DOHH2 (cell line): ENCODE data around the gene RANBP1.

Experiments
- H3F3A ChIP-seq: fragments of 200-600 bp; sonication (generic), shearing (Covaris generic); 2 replicates; pipeline ENCODE4 v1.6.0; 2016; ENCODE audit warnings: antibody characterized with exemption, mild to moderate bottlenecking; ENCODE audit not compliant: control insufficient read depth, insufficient read depth
- H3K27ac ChIP-seq: fragments of 200-600 bp; sonication (generic); 2 replicates; pipeline ENCODE4 v1.5.1; 2014; ENCODE audit warnings: low read depth, mild to moderate bottlenecking, low read length, moderate library complexity
- H3K27me3 ChIP-seq: fragments of 200-600 bp; sonication (generic); 2 replicates; pipeline ENCODE4 v1.6.1; 2014; ENCODE audit warnings: mild to moderate bottlenecking, low read length, mixed read lengths; ENCODE audit not compliant: control insufficient read depth
- H3K36me3 ChIP-seq: fragments of 200-600 bp; sonication (generic); 2 replicates; pipeline ENCODE4 v1.6.1; 2014; ENCODE audit warnings: mild to moderate bottlenecking, low read length, moderate library complexity, mixed read lengths; ENCODE audit not compliant: control insufficient read depth
- H3K4me1 ChIP-seq: fragments of 200-600 bp; sonication (generic); 2 replicates; pipeline ENCODE4 v1.6.1; 2014; ENCODE audit warnings: mild to moderate bottlenecking, low read length, mixed read lengths; ENCODE audit not compliant: control insufficient read depth
- H3K4me2 ChIP-seq: fragments of 200-600 bp; sonication (generic); 2 replicates; pipeline ENCODE4 v1.6.0; 2014; ENCODE audit warnings: mild to moderate bottlenecking, low read length, moderate library complexity
- H3K4me3 ChIP-seq: fragments of 200-600 bp; sonication (generic); 2 replicates; pipeline ENCODE4 v1.5.1; 2014; ENCODE audit warnings: mild to moderate bottlenecking, low read length, mixed read lengths
- H3K79me2 ChIP-seq: fragments of 200-600 bp; sonication (generic); 2 replicates; pipeline ENCODE4 v1.6.1; 2014; ENCODE audit warnings: mild to moderate bottlenecking, low read length, mixed read lengths; ENCODE audit not compliant: control insufficient read depth
- H3K9me2 ChIP-seq: fragments of 200-600 bp; sonication (generic); replicated peaks from 2 replicates; pipeline ENCODE4 v1.6.1; 2014; ENCODE audit warnings: mild to moderate bottlenecking, low read length, mixed read lengths; ENCODE audit not compliant: control insufficient read depth
- H3K9me3 ChIP-seq: fragments of 200-600 bp; sonication (generic); 2 replicates; pipeline ENCODE4 v1.6.1; 2014; ENCODE audit warnings: antibody characterized with exemption, low read length, mixed read lengths; ENCODE audit not compliant: control insufficient read depth, insufficient read depth
- H4K20me1 ChIP-seq: fragments of 200-600 bp; sonication (generic); 2 replicates; pipeline ENCODE4 v1.6.0; 2014; ENCODE audit warnings: low read depth, mild to moderate bottlenecking, antibody characterized with exemption, low read length, moderate library complexity; ENCODE audit not compliant: control insufficient read depth, insufficient read depth
- CTCF ChIP-seq: fragments of 200-600 bp; sonication (generic); IDR thresholded peaks from one replicate; pipeline ENCODE4 v1.5.1; 2014; ENCODE audit warnings: antibody characterized with exemption, mild to moderate bottlenecking, low read depth, low read length; ENCODE audit not compliant: poor library complexity, severe bottlenecking
- EZH2phosphoT487 ChIP-seq: fragments of 200-600 bp; sonication (generic); IDR thresholded peaks from 2 replicates; pipeline ENCODE4 v1.6.1; 2017; ENCODE audit warnings: borderline replicate concordance, mild to moderate bottlenecking, antibody characterized with exemption, low read length, moderate library complexity, mixed read lengths

The RANBP1 gene

GRCh38 chr22:20128902-20129746 lies 13.2 kb downstream of the RANBP1 start:
- no peaks in the 10 kb centered on the region for H3K9me2 ChIP-seq
- peaks cover 31% of the 10 kb centered on the region for H3F3A ChIP-seq
- H3K27ac ChIP-seq, result no peak overlapping the region
- TF ChIP-seq EZH2phosphoT487, result no peak
- TF ChIP-seq CTCF, result peak; percentile 70
- H3K79me2 ChIP-seq, result peaks cover 5% of the 10 kb centered on the region
- H3K4me3 ChIP-seq, result no peak overlapping the region
- H3K36me3 ChIP-seq, result peaks cover 48% of the 10 kb centered on the region
- peaks cover 9% of the 10 kb centered on the region; the same call in 1 of the 2 replicates for H3K4me1 ChIP-seq
- H3K9me3 ChIP-seq, result no peaks in the 10 kb centered on the region
- H3K27me3 ChIP-seq, result peaks cover 24% of the 10 kb centered on the region
- H3K4me2 ChIP-seq, result no peak overlapping the region
- peaks cover 3% of the 10 kb centered on the region; the same call in 1 of the 2 replicates for H4K20me1 ChIP-seq

- Histone ChIP-seq H3K9me3 (no peaks in the 10 kb centered on the region), H3K79me2 (0 out of 2 replicates have a peak, but pooled peaks cover under 1% of the 10 kb centered on the region), H3K4me3 (no peak overlapping the region), H3K27ac (no peak overlapping the region), H3F3A (peaks cover 31% of the 10 kb centered on the region), H4K20me1 (peaks cover 3% of the 10 kb centered on the region; the same call in 1 of the 2 replicates), H3K36me3 (peaks cover 43% of the 10 kb centered on the region), H3K4me1 (peaks cover 9% of the 10 kb centered on the region; the same call in 1 of the 2 replicates), H3K27me3 (peaks cover 24% of the 10 kb centered on the region), H3K4me2 (no peak overlapping the region), H3K9me2 (no peaks in the 10 kb centered on the region)
- no peak for TF ChIP-seq CTCF
- no peak for TF ChIP-seq EZH2phosphoT487
Observed at GRCh38 chr22:20129747-20130014, 13.8 kb downstream of the RANBP1 start.

- H3K4me3 ChIP-seq, result no peak overlapping the region; the same call in 1 of the 2 replicates
- H3K4me2 ChIP-seq, result peak overlapping the region; percentile 66
- H3K27me3 ChIP-seq, result peaks cover 24% of the 10 kb centered on the region
- H3F3A ChIP-seq, result peaks cover 27% of the 10 kb centered on the region
- peaks cover 3% of the 10 kb centered on the region; the same call in 1 of the 2 replicates for H4K20me1 ChIP-seq
- no peaks in the 10 kb centered on the region for H3K9me3 ChIP-seq
- peaks cover 36% of the 10 kb centered on the region for H3K36me3 ChIP-seq
- H3K4me1 ChIP-seq, result peaks cover 9% of the 10 kb centered on the region; the same call in 1 of the 2 replicates
- TF ChIP-seq CTCF, result peak; percentile 10
- no peak for TF ChIP-seq EZH2phosphoT487
- no peaks in the 10 kb centered on the region for H3K9me2 ChIP-seq
- H3K79me2 ChIP-seq, result no peaks in the 10 kb centered on the region
- H3K27ac ChIP-seq, result no peak overlapping the region
Observed at GRCh38 chr22:20130319-20130718, 14.4 kb downstream of the RANBP1 start.
